Measurements from ENCODE around the gene GLS2. TPM values are rescaled to one million over a fixed set of nuclear protein-coding genes. Genes with fewer than 3 reads are reported as not detected.
"Not testable (repeated sequence)": the region's sequence is repeated elsewhere in the genome, so short reads cannot be mapped to it uniquely, and the experiment has no call there.

Gene GLS2
- total RNA-seq, 3 donors from 2014 or later: 0.51 to 1.5 (median 1.2) TPM

DNA sequence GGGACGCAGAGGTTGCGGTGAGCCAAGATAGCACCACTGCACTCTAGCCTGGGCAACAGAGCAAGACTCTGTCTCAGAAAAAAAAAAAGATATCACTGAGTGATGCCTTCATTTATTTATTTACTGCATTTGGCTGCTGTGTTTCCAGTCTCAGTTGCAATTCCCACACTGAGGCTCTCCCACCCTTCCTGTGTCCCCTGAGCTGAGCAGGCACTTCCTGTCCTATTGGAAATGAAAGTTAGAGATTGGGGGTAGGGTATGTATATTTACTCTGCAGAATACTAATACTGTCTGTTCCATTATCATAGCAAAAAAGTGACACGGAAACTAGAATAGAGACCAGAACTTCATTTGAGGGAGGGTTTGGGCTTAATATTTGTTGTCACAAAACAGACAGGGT lies 32.1 kb upstream of the GLS2 start:
- Histone ChIP-seq H3K4me3 (no peak overlapping the region), H3K4me1 (ENCODE audit: low read depth) (peaks cover 5% of the 10 kb centered on the region), H3K9me3 (no peaks in the 10 kb centered on the region), H3K36me3 (ENCODE audit: low read depth) (no peaks in the 10 kb centered on the region)
- intact Hi-C loops (cut with DNase I, micrococcal nuclease): loop anchor here in 1 of 2 donors (10.0 kb wide), 1 partner anchor 115 kb away; the partner anchor contains the start of gene BAZ2A
- TF ChIP-seq, protein P1, sequence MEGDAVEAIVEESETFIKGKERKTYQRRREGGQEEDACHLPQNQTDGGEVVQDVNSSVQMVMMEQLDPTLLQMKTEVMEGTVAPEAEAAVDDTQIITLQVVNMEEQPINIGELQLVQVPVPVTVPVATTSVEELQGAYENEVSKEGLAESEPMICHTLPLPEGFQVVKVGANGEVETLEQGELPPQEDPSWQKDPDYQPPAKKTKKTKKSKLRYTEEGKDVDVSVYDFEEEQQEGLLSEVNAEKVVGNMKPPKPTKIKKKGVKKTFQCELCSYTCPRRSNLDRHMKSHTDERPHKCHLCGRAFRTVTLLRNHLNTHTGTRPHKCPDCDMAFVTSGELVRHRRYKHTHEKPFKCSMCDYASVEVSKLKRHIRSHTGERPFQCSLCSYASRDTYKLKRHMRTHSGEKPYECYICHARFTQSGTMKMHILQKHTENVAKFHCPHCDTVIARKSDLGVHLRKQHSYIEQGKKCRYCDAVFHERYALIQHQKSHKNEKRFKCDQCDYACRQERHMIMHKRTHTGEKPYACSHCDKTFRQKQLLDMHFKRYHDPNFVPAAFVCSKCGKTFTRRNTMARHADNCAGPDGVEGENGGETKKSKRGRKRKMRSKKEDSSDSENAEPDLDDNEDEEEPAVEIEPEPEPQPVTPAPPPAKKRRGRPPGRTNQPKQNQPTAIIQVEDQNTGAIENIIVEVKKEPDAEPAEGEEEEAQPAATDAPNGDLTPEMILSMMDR (IDR thresholded peaks at IDR 0.05): no peak
- ATAC-seq (no peak), DNase-seq (no peak)

DNA sequence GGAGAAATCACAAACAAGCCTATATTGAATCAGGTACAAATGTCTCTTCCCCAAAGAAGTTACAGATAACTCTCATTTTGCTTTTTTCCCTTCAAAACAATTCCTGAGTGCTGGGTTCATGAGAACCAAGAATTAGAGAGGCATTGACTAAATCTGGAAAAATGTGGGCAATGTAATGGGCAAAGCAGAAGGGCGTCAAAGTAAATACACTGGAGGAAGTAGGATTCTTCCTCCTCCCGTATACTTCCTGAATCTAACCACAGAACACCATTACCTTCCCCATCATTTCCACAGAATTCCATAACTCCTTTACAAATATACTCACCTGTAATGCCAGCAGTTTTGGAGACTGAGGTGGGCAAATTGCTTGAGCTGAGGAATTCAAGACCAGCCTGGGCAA lies 30.6 kb upstream of the GLS2 start:
- Histone ChIP-seq H3K9me3 (no peaks in the 10 kb centered on the region), H3K4me1 (ENCODE audit: low read depth) (no peaks in the 10 kb centered on the region), H3K4me3 (no peak overlapping the region), H3K36me3 (ENCODE audit: low read depth) (no peaks in the 10 kb centered on the region)
- ATAC-seq (no peak), DNase-seq (no peak)
- TF ChIP-seq, protein P1 (IDR thresholded peaks at IDR 0.05): no peak
- intact Hi-C loops (cut with DNase I, micrococcal nuclease): no loop called here

DNA sequence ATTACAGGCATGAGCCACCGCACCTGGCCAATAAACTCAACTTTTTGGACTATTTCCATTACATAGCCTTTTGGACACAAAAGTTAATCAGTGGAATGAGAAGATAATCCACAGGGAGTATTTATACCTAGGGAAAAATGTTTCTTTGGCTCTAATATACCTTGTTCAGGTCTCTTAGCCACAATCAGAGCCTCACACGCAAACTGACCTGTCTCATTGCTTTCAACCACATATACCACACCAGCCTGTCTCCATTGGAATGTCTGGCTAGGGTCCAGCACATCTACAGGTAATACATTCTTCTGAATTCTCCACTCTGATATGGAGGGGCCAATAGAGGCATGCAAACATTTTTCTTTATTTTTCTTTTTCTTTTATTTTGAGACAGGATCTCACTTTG lies 29.9 kb upstream of the GLS2 start:
- TF ChIP-seq, protein P1 (IDR thresholded peaks at IDR 0.05): no peak
- no peak for DNase-seq
- intact Hi-C loops (cut with DNase I, micrococcal nuclease): no loop called here
- H3K36me3 ChIP-seq (ENCODE audit: low read depth): no peaks in the 10 kb centered on the region
- H3K4me3 ChIP-seq: no peak overlapping the region
- ATAC-seq: no peak
- H3K9me3 ChIP-seq: no peaks in the 10 kb centered on the region
- H3K4me1 ChIP-seq (ENCODE audit: low read depth): no peaks in the 10 kb centered on the region

DNA sequence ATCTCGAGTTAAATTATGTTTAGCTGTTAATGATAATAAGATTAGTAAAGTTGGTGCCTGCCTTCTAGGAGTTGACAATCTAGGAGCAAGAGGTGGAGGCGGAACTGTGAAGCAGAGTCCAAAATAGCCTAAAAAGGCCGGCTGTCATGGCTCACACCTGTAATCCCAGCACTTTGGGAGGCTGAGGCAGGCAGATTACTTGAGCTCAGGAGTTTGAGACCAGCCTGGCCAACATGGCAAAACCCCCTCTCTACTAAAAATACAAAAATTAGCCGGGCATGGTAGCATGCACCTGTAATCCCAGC lies 26.0 kb upstream of the GLS2 start:
- not testable (repeated sequence) for H3K36me3 ChIP-seq (ENCODE audit: low read depth); ATAC-seq; H3K9me3 ChIP-seq; H3K4me1 ChIP-seq (ENCODE audit: low read depth); DNase-seq; H3K4me3 ChIP-seq
- intact Hi-C loops (cut with DNase I, micrococcal nuclease): loop anchor here in 1 of 2 donors (5.0 kb wide), 1 partner anchor 58 kb away; no protein-coding TSS in a partner anchor

DNA sequence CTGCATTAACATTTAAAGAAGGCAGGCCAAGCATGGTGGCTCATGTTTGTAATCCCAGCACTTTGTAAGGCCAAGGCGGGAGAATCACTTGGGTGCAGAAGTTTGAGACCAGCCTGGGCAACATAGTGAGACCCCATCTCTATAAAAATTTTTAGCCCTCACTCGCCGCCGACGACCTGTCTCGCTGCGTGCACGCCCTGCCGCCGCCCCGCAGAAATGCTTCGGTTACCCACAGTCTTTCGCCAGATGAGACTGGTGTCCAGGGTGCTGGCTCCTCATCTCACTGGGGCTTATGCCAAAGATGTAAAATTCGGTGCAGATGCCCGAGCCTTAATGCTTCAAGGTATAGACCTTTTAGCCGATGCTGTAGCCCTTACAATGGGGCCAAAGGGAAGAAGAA lies 22.8 kb upstream of the GLS2 start:
- ATAC-seq (no peak), DNase-seq (no peak)
- H3K9me3 ChIP-seq: no peaks in the 10 kb centered on the region
- intact Hi-C loops (cut with DNase I, micrococcal nuclease): loop anchor here in 1 of 2 donors (5.0 kb wide), 1 partner anchor 62 kb away; no protein-coding TSS in a partner anchor
- TF ChIP-seq, protein P1 (IDR thresholded peaks at IDR 0.05): no peak
- H3K4me1 ChIP-seq (ENCODE audit: low read depth): no peaks in the 10 kb centered on the region
- no peak overlapping the region for H3K4me3 ChIP-seq
- H3K36me3 ChIP-seq (ENCODE audit: low read depth): no peaks in the 10 kb centered on the region

DNA sequence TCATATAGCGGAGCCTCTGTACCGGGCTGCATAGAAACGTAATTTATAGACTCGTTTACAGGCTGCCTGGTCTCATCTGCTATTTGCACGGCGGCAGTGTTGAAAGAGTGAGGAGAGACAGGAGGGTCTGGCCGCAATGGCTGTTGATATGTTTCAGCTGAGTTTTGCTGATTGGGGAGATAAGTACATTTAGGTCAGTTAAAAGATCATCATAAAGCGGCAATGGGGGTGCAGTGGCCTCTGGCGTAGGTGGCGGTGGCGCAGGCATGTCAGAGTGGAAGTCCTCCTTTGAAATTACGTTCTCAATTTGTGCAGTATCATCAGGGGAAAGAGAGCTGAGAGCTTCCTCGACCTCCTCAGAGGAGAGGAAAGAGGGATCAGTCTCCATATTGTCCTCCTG lies 11.9 kb upstream of the GLS2 start:
- H3K36me3 ChIP-seq (ENCODE audit: low read depth); H3K4me3 ChIP-seq; H3K4me1 ChIP-seq (ENCODE audit: low read depth); intact Hi-C loops (cut with DNase I, micrococcal nuclease); DNase-seq; ATAC-seq; H3K9me3 ChIP-seq: not testable (repeated sequence)

DNA sequence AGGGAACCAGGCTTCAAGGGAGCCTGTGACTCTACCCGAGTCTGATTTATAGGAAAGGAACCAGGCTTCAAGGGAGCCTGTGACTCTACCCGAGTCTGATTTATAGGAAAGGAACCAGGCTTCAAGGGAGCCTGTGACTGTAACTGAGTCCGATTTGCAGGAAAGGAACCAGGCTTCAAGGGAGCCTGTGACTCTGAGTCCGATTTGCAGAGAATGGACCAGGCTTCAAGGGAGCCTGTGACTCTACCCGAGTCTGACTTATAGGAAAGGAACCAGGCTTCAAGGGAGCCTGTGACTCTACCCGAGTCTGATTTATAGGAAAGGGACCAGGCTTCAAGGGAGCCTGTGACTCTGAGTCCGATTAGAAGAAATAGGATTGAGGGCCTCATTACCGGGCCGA lies 11.5 kb upstream of the GLS2 start:
- DNase-seq; H3K9me3 ChIP-seq; H3K4me1 ChIP-seq (ENCODE audit: low read depth); ATAC-seq; intact Hi-C loops (cut with DNase I, micrococcal nuclease); H3K4me3 ChIP-seq; H3K36me3 ChIP-seq (ENCODE audit: low read depth): not testable (repeated sequence)

DNA sequence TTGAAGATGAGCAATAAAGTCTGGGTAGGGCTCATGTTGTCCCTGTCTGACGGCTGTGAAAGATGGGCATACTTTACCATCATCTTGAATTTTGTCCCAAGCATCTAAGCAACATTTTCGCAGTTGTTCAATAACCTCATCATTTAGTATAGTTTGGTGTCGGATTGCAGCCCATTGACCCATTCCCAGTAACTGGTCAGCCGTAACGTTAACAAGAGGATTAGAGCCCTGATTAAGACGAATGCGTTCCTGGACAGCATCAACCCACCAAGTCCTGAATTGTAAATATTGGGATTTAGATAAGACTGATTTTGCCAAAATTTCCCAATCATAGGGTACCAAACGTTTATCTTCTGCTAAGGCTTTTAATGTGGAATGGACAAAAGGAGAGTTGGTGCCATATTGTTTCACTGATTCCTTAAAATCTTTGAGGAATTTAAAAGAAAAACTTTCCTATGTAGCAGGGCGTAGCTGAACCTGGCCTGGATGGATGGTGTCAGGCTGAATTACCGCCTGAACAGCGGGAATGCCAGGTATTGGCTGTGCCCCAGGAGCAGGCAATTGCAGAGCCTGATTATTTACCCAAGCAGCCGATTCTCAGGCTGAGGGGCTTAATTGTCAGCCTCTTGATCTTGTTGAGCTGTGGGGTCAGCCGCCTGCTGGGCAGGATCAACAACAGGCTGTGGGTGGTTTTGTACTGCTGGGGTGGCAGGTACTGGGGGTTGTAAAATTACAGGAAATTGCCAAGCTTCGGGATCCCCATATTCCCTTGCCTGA lies 10.4 kb upstream of the GLS2 start:
- intact Hi-C loops (cut with DNase I, micrococcal nuclease); H3K4me3 ChIP-seq; H3K9me3 ChIP-seq; H3K4me1 ChIP-seq (ENCODE audit: low read depth); DNase-seq; ATAC-seq; H3K36me3 ChIP-seq (ENCODE audit: low read depth): not testable (repeated sequence)

All from mucosa of descending colon (tissue), 3 donors.